Tibial nerve (tissue), 4 donors: ENCODE measurements around the gene SLAIN2.

Source experiments
- CTCF ChIP-seq, 5 experiments: fragments of 200-600 bp in 3 of 5; fragments of 450-650 bp in 2 of 5; sonication (generic) in 3 of 5; IDR thresholded peaks; one replicate each; pipeline ENCODE4 v1.5.1; 2016 to 2019; ENCODE audit warnings: antibody characterized with exemption in 5 of 5, mild to moderate bottlenecking in 3 of 5, moderate library complexity in 2 of 5
- EP300 ChIP-seq, 2 donors: sonication (generic); formaldehyde crosslinking; IDR thresholded peaks; one replicate each; pipeline ENCODE4 v1.6.1; 2017; ENCODE audit warnings: antibody characterized with exemption in 2 of 2, mild to moderate bottlenecking in 1 of 2
- POLR2A ChIP-seq, 2 donors: fragments of 450-650 bp; IDR thresholded peaks; one replicate each; pipeline ENCODE4 v1.6.1; 2017; ENCODE audit warnings: antibody characterized with exemption in 2 of 2, mild to moderate bottlenecking in 2 of 2, moderate library complexity in 2 of 2

- TF ChIP-seq CTCF (IDR thresholded peaks at IDR 0.05) (no peak), POLR2A (IDR thresholded peaks at IDR 0.05) (no peak), EP300 (IDR thresholded peaks at IDR 0.05) (no peak)
These were observed 67.9 kb downstream of the SLAIN2 start for GRCh38 chr4:48409203-48409602.
